ENCODE results near the gene SCN4A.
A peak's percentile ranks its signal among the peaks of the same experiment; 100 is the strongest.
"Not testable (repeated sequence)": the region's sequence is repeated elsewhere in the genome, so short reads cannot be mapped to it uniquely, and the experiment has no call there.

The SCN4A gene

DNA sequence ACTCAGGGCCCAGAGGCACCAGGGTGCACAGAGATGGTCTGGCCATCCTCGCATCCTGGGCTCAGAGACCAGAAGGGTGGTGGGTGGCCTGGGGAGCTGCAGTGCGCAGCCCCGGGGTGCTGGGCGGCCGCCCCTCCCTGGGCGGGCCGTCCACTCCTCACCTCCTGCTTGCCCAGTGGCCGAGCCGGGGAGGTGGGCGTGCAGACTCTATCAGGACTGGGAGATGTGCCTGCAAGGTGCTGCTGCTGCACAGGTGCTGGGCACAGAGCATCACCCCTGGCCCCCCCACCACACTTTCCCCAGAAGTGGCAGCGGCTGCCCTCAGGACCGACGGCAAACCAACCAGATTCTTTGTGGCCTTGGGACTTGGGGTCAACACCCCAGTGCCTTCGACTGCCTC is at the start of gene SCN4A:
TSS of gene SCN4A (minus strand) at position 123 of the 400 bp plus-strand sequence. CDS start at position 46, 77 bp downstream.
- DNase-seq (ENCODE audit: low read depth): no peak

DNA sequence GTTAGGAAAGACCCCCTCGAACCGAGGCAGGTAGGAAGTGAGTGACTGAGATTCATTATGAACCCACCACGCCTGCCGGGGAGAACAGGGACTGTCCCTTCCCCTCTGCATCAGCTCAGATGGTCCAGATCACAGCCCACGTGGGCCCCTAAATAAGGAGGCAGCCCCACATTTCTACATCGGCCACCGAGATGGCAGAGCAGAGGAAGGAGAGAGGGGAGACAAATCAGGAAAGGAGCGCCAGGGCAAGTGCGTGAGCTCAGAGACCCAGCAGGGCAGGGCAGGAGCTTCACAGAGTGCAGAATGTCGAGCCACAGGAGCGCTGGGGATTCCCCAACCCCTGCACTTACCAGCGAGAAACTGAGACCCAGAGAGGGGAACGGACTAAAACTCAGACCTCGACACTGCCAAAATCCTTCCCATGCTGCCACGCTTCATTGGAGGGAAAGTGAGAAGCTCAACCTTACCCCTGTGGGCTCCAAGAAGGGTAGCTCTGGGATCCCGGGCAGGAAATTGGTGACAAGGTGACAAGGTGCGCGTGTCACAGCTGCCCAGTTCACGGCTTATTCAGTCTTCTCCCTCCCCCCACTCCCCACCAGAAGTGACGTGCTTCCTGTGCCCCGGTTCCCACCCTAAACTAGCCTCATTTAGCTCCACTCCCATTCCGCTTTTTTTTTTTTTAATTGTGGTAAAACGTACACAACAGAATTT is 47.5 kb upstream of the SCN4A start, which contains the start of gene ICAM2:
TSS of gene ICAM2 (minus strand) at position 578 of the 711 bp plus-strand sequence. CDS start 13,942 bp downstream, outside the sequence.
- DNase-seq (ENCODE audit: low read depth): peak; percentile 81

DNA sequence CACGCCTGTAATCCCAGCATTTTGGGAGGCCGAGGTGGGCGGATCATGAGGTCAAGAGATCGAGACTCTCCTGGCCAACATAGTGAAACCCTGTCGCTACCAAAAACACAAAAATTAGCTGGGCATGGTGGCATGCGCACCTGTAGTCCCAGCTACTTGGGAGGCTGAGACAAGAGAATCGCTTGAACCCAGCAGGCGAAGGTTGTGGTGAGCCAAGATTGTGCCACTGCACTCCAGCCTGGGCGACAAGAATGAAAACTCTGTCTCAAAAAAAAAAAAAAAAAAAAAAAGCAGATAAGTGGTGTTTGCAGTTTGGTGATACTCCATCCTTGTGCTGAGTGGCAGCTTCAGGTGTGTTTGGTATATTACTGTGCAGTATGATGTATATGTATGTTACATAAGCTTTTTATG is 46.8 kb upstream of the SCN4A start:
- not testable (repeated sequence) for DNase-seq (ENCODE audit: low read depth)

DNA sequence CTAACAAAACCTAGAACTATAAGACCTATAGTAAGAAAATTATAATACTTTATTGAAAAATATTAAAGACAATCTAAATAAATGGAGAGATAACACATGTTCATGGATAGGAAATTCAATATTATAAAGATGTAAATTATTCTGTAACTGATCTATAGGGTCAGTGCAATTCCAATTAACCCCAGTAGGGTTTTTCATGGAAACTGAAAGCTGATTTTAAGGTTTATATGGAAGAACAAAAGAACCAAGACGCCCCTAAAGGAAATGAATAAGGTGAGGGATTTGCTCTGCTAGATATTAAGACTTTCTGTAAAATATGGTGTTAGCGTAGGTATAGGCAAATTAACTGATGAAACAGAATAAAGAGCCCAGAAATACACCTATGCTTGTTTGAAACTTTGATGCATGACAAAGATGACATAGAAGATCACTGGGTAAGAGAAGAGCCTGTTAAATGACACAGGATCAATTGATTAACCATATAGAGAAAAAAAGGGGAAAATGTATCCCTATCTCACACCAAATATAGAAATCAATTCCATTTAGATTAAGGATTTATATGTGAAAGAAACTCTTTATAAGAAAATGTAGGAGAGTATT is 44.8 kb upstream of the SCN4A start:
- DNase-seq (ENCODE audit: low read depth): no peak

DNA sequence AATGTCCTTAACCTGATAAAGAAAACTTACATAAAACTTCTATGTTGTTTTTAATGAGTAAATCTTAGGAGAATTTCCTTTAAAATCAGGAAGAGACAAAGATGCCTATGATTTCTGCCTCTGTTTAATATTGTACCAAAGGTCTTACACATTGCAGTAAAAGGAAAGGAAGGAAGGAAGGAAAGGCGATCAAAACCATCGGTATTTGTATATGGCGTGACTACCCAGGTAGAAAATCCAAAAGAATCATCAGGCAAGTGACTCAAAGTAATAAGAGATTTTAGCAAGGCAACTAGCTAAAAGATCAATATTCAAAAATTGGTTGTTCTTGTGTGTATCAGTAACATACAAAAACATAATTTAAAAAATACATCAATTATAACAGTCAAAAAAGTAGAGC is 44.3 kb upstream of the SCN4A start:
- DNase-seq (ENCODE audit: low read depth): no peak

DNA sequence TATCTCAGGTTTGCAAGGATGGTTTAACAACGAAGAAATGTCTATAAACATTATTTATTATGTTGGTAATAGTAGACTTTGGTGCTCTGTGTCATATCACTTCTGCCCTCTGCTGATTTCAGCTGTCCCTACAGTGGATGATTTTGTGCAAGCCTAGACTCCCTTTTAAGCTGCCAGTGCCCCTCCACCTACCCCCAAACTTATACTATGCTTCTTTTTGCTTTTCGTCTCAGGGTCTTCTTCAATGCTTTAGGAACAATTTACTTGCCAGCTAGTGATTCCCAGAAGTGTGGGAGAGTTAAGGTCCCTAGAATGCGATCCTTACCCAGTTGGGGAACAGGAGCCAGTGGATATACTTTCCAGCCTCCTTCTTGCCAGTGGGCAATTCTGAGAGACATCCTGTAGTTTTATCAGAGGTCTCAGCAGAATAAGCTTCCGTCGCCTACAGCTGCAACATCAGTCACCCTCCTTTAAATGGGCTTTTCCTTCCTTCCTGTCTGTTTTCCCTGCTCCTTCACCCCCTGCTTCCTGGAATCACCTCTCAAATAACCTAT is 43.6 kb upstream of the SCN4A start:
- DNase-seq (ENCODE audit: low read depth): no peak

DNA sequence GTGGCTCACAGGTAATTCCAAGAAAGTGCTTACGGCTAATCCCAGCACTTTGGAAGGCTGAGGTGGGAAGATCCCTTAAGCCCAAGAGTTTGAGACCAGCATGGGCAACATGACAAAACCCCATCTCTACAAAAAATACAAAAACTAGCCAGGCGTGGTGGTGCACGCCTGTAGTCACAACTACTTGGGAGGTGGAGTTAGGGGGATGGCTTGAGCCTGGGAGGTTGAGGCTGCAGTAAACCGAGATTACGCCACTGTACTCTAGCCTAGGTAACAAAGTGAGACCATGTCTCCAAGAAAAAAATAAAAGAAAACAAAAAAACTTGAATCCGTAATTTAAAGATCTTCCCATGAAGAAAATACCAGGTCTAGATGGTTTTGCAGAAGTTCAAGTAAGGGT is 42.7 kb upstream of the SCN4A start:
- no peak for DNase-seq (ENCODE audit: low read depth)

DNA sequence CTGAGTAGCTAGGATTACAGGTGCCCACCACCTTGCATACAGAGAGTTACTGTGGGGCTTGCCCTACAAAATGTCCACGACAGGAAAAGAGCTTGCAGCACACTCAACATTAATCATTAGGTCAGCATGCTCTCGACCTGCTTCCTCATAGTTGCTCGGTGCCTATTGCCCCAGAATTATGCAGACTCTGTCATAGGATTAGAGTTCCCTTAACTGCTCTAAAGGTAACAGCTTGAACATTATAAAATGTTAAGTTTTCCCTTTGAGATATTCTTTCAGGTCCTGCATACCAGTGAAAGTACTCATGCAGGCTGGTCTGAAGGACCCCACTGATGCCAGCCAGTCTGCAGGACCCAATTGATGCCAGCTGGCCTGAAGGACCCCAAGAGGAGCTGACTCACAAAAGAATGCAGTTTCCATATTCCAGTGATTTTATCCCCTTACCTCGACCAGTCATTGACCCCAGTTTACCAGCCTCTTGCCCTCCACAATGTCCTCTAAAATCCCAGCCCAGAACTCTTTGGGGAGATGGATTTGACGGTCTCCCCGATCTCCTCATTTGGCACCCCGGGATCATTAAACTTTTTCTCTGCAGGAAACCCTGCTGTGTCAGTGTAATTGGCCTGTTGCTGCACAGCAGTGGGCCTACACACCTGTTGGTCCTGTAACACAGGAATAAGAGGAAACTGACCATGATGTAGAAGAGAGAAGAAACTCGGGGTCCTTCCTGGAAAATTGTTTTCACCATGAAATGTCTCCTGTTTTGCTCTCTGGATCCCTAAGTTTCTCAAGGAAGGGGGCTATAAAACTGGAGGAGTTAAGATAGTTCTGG is 37.1 kb upstream of the SCN4A start:
- no peak for DNase-seq (ENCODE audit: low read depth)

DNA sequence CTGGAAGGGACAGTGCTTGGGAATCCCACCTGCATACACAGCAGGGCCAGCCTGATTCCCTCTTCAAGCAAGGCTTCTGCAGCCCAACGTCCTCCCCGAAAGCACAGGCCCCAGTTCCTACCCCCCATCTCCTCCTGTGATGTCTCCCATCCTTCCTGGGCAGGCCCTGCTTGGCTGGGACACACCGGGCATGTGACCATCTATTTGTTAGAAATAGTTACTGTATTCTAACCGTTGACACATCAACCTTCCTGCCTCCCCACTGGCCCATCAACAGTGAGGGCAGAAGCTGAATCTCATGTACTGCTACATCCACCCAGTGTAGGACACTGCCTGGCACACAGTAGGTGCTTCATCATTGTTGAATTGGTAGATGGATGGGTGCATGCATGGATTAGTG is 36.1 kb upstream of the SCN4A start:
- no peak for DNase-seq (ENCODE audit: low read depth)

DNA sequence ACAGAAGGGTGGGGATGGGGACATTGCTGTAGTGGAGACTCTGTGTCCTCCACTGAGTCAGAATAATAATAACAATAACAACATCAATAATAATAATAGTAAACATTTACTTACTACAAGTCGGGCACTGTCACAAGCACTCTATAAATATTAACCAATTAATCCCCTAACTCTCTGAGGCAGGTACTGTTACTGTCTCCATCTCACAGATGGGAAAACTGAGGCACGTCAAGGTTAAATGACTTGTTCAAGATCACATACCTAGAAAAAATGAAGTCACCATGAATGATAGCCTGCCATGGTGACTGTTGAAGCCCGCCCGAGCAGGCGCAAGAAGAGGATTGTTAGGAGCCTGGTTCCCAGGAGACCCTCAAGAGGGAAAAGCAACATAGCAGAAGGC is 35.6 kb upstream of the SCN4A start:
- DNase-seq (ENCODE audit: low read depth): no peak

DNA sequence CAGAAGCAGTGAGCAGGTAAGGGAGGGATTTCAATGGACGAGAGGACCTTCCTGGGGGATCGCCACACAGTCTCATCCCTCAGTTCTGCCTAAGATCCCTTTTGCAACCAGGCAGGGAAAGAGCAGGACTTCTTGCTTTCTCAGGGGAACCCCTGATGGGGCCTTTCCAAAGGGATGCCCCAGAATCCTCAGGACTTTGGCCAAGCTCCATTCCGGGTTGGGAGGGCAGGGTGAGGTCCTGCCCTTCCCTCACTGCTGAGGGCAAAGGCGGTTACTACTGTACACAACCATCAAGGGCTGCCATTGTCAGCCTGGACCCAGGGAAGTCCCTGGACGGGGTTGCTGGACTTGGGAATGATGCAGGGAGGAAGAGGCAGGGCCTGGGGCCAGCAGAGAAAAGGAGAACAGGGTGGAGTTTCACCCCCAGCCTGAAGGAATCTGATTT is 35.1 kb upstream of the SCN4A start:
- no peak for DNase-seq (ENCODE audit: low read depth)

DNA sequence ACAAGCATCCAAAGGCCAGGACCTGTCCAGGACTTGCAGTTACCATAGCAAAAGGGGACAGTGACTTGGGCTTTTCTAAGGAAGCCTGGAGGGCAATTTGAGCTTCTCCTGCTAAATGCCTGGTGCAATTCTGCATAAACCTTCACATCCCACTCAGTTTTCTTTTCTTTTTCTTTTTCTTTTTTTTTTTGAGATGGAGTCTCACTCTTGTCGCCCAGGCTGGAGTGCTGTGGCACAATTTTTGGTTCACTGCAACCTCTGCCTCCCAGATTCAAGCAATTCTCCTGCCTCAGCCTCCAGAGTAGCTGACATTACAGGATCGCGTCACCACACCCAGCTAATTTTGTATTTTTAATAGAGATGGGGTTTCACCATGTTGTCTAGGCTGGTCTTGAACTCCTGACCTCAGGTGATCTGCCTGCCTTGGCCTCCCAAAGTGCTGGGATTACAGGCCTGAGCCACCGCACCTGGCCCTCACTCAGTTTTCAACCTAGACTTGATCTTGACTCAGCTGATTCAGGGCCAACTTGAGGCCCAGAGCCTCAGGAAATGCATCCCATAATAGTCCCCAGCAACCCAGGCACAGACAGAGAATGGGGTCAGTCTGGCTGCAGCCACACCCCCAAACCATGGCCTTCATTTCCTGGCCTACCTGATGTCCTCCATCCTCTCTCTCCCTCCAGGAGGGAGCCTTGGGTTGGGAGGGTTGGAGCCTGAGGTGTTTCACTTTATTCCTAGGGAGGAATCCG is 34.5 kb upstream of the SCN4A start:
- not testable (repeated sequence) for DNase-seq (ENCODE audit: low read depth)

DNA sequence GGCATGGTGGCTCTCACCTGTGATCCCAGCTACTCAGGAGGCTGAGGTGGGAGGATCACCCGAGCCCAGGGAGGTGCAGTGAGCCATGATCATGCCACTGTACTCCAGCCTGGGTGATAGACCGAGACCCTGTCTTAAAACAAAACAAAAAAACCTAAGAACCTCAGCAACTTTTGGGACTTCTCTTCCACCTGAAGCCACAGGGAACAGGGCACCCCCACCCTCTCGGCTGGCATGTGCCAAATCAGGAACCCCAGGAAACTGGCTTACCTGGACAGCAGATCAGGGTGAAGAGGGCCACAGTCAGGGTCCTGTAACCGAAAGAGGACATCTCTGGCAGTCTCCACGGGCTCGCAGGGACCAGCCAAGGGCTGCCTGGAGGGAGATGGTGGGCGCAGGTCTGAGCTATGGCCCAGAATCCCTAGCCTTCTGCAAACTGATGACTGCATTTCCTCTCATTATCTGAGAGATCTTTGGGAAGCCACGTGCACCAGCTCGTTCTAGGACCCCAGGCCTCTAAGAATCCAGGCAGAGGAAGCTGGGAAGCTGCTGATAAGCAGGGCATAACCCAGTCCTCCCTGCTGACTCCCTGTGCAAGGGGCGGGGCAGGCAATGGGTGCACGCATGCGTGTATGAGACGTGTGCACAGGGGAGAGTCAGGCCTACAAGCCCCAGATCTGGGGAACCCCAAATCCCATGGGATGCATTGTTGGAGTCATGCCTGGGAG is 33.8 kb upstream of the SCN4A start:
- no peak for DNase-seq (ENCODE audit: low read depth)

DNA sequence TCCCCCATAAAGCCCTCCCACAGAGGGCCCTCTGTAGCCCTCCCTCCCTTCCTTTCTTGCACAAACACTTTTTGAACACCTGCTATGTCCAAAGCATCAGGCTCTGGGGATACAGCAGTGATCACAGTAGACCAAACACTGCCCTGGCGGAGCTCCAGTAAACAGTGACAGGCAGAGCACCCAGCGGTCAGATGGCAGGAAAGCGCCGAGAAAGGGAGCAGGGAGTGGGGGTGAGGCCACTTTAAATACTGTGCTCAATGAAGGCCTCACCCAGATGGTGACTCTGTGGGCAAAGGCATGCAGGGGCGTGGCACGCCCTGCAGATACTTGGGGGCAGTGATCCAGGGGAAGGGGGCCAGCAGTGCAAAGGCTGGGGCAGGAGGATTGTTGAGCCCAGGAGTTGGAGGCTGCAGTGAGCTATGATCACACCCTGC is 33.0 kb upstream of the SCN4A start:
- DNase-seq (ENCODE audit: low read depth): no peak

DNA sequence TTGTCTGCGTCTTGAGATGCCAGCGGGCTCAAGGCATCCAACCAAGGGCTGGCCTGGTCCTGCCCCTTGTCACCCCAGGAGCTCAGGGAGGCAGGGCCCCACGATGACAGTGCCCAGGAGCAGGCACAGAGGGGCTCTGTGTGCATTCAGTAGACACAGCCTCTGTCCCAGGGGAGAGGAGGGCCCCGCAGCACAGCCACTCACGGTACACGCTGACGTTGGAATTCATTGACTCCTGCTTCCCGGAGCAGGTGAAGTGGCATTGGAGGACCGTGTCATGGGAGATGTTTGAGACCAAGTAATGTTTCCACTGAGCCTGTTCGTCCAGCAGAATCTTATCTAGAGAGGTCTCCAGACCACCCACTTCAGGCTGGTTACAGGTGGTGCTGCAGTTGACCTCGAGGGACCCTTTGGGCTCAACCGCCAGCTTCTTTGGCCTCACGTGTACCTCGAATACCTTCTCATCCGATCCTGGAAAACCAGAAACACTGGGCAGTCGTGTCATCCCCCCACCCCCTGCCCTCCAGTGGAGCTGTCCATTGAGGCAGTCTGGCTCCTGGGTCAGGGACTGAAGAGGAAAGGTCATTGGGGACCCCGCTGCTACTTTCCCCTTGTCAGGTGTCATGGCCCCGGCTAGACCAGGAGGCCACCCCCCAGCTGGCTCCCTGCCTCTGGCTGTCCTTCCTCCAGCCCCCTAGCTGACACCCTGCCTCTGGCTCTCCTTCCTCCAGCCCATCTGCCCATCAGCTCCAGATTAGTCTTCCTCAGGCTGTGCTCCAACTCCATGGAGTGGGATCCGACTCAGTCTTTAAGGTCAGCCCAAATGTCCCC is 32.4 kb upstream of the SCN4A start:
- no peak for DNase-seq (ENCODE audit: low read depth)

DNA sequence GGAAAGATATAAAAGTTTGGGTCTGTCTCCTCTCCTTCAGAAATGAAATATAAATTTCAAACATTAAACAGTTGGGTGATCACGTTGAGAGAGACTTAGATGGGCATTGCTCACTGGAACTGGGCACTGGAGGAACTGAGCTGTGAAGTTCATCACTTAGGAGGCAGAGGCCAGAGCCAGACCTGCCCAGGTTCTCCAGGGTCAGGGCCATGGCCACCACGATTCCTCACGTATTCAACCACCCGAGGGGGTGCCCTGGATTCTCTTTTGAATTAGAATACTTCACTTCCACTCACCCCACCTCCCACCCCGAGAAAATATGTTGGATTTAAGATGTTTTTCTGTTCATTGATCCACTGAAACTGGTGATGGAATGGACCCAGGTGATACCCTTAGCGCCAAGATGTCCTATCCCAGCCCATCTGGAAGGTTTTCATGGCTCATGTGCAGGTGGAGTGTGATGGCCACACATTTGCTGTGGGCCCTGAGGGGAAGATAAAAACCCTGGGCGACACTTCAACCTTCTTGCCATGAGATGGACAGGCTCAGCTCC is 31.6 kb upstream of the SCN4A start:
- no peak for DNase-seq (ENCODE audit: low read depth)

DNA sequence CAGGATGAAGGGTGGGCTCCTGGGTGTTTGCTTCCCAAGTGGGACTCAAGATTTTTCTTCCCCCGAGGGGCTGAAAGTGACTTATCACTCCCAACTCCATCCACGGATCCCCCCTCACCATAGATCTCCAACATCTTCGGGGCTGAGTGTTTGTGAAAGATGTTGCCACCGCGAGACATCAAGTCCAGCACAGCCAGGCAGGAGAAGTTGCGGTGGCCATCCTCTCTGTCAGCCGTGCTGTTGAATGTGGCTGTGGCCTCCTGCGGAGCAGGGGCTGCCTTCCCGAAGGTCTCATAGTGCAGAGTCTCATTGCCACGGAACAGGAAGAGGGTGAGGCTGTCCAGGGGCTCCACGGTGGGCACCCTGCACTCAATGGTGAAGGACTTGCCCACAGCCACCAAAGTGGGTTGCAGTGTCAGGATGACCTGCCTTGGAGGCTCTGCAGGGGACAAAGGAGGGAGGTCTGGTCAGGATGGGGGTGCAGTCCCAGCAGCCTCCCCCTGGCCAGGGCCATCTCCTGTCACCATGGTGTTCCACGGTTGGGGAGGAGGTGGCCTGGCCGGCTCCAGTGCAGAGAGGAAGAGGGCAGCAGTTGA is 30.9 kb upstream of the SCN4A start:
- no peak for DNase-seq (ENCODE audit: low read depth)

DNA sequence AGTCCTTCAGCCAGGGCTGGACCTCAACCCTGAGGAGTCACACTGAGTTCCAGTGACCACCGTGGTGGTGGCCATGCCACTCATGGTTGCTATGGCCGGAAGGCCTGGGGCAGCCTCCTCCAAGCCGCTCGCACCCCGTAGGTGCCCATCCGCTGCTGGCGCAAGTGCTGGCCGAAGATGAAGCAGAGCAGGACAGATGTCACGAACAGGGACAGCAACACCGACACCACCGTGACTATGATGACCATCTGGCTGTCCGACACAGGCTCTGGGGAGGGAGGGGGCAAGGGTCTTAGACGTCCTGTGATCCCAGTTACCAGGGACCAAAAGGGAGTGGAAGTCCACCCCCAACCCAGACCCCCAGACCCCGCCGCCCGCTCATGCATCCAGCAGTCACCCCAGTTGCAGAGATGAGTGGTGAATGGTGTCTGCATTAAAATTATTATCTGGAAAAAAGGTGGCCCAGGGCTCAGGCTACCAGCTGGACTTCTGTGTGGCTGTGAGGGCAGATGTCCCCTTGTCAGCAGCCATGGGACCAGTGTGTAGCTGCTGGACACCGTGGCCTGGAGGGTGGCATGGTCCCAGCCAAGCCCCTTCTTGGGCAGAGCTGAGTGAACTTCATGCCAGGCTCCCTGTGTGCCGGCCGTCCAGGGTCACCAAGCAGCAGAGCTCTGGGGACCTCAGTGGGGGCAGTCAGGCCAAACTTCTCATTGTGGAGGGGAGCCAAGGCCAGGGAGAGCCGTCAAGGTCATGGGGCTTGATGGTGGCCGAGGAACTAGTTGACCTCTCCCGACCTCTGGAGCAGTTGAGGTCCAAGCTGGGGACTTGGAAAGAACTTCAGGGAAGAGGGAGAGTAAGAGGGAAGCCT is 30.2 kb upstream of the SCN4A start:
- no peak for DNase-seq (ENCODE audit: low read depth)
